Pulmonary artery endothelial cell (primary cell): Measurements from ENCODE around the gene KIF5B. TPM values are rescaled to one million over a fixed set of nuclear protein-coding genes. Genes with fewer than 3 reads are reported as not detected.
A peak's percentile ranks its signal among the peaks of the same experiment; 100 is the strongest.
"Not testable (repeated sequence)": the region's sequence is repeated elsewhere in the genome, so short reads cannot be mapped to it uniquely, and the experiment has no call there.

Experiments used
- DNase-seq: peaks from one replicate; pipeline ENCODE4 v3.0.0-alpha.2; 2011; ENCODE audit warnings: low read depth, low spot score
- total RNA-seq: library from RNA; depleted of rRNA; stranded (reverse); fragments of >200 nt; gene quantifications from 2 replicates; pipeline ENCODE4 v1.2.3, GENCODE V29; 2014

KIF5B gene
- total RNA-seq, 1 donor from 2014 or later = 145 TPM

- no peak for DNase-seq
Measured at GRCh38 chr10:32060347-32060746, 4.1 kb upstream of the KIF5B start.

DNA sequence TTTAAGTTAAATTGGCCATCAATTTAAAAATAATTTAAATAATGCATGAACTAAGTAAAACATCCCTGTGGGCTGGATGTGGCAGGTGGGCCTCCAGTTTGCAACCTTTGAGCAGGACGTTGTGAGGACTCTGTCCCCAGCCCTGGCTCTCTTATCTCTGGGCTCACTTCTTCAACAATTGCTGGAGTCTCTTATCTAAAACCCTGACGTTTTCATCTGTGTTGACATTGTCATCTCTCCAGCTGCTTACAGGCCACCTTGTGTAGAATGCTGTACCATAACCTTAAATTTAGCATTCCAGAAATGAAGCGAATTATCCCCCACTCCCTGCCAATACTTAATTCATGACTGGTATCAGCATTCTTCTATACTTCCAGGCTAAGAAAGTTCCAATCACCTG, 3.2 kb upstream of the KIF5B start:
- DNase-seq = no peak

- no peak for DNase-seq
Measured at GRCh38 chr10:32057036-32057372, 779 bp upstream of the KIF5B start.

DNA sequence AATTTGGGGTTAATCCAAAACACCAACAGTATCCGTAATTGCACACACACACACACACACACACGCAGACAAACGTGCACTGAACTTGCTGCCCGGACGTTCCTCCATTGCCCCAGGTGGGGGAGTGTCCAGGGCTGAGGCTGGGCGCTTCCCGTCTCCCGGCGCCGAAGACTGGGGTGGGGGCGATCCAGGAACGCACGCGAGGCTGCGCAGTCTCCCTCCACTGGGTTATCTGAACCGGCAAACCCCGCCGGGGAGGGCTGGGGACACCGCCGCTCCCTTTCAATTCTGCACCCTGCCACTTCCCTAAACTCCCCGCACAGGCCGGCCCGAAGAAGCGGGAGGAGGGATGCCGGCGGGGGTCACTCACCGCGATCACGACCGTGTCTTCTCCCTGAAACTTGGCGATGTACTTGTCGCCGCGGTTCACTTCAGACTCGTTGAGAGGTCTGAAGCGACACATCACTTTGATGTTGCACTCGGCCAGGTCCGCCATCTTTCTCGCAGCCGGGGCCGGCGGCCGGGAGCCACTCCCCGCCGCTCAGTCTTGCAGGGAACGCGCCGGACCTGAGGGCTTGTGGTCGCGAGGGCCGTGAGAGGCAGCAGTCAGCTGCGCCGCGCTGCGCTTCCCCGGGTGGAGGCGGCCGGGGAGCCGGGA, 618 bp downstream of the KIF5B start:
- DNase-seq = peak; percentile 35

- DNase-seq = no peak
Measured at GRCh38 chr10:32054094-32054493, 2.1 kb downstream of the KIF5B start.

GRCh38 chr10:32053392-32053791, 2.8 kb downstream of the KIF5B start:
- not testable (repeated sequence) for DNase-seq

DNA sequence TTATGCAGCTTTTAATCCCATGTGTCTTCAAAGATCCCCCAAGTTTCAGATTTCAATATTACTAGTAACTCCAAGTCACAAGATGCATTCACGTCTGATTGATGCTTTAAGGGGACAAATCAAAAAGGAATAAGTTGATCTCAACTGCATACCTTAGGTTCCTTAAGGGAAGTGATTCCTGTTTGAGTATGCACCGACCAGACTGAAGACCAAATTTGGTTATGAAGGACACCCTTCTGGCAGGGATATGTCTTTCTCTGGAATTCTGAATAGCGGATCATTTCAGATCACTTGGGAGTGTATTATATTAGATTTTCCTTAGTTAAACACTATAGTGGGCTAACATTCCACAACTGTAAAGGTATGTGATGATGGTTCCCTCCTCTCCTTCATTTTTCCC, 4.3 kb downstream of the KIF5B start:
- no peak for DNase-seq

DNA sequence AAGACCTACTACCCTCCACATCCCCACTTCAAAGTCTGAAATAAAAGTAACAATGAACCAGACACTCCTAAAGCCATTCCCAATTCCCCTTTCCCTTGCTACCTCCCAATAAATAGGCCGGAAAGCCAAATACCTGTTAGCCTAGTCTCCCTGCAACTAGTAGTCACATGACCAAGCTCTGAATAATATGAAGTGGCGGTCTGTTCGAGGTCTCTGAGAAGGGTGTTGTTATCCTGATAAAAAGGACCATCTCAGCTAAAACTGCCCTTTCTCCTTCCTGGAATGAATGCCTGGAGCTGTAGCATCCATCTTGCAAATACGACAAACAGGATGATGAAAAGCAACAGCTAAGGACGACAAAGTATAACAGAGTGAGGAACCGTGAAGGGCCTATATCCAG, 6.0 kb downstream of the KIF5B start:
- DNase-seq = no peak

DNA sequence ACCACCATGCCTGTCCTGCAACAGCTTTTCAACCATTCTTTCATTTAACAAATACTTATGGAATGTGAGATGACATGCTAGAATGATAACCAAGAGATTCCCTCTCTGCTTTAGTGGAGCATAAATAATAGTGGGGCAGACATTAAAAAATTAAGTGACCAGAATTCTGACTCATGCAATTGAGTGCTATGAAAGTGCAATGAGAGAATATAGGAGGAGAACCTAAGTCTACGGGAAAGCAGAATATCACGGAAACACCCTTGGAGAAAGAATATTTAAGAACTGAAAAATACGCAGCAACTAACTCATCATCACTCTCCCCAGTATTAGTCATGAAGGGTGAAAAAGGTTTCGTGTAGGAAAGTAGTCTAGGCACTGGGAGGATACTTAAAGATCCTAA, 7.1 kb downstream of the KIF5B start:
- no peak for DNase-seq

DNA sequence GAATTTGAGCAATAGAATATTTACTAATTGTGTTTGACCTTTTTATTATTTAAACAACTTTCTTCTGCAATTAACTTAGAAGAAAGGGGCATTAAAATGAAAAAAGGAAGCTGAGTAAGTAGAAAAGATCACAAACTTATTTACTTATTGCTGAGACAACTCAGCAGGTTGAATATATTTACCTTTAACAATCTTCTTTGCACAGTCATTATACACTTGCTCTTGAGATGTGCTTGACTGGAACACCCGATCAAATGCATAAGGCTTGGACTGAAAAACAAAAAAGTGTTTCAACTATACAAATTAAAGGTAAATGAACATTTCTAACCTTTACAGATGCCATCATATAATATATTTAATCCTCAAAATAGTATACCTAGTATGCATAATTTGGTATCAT, 7.9 kb downstream of the KIF5B start:
- no peak for DNase-seq

GRCh38 chr10:32047881-32048280, 8.3 kb downstream of the KIF5B start:
- DNase-seq = no peak

DNA sequence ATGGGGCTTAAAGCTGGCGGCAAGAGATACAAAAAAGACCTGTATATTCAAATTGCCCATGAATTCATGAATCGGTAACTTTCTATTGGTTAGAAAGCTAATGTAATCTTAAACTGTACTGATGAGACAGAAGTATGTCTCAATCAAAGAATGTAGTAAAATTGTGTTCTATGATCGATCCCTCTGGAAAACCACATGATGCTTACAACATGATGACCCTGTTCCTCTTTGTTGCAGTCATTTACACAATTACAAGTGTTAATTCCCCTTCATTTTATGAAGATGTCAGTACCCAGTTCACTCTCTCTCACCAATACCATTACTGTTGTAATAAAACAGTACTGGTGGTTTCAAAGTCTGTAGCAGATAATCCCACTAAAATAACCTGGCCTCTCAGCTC, 10.1 kb downstream of the KIF5B start:
- no peak for DNase-seq

DNA sequence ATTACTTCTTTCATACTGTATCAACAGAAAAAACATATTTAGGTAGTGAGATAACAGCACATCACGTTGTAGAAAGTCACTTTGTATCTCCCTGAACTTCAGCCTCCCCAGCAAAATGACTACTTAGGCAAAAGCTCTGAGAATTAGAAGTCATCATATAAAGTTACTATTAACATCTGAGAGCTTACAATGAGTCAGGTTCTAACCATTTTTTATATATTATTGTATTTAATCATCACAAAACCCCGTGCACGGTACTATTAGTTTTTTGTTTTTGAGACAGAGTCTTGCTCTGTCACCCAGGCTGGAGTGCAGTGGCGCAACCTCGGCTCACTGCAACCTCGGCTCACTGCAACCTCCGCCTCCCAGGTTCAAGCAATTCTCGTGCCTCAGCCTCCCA, 13.5 kb downstream of the KIF5B start:
- not testable (repeated sequence) for DNase-seq

- DNase-seq = no peak
Measured at GRCh38 chr10:32041290-32042028, 14.8 kb downstream of the KIF5B start.

DNA sequence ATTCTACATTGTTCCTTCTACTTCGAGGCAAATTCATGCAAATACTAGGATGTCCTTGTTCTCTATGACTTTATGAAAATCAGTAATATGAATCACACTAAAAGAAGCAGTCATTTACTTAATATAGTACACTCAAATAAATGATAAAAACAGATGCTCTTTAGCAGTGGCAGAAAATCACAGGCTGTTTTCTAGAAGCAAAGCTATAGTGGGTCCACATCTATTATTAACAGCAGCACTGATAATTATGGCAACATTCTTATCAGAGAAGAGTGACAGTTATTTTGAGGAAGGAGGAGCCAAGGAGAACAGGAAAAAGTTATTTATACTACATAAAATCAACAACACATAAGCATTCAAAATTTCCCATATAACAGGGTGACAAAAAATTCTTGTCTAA, 16.5 kb downstream of the KIF5B start:
- no peak for DNase-seq

- DNase-seq = no peak
Measured at GRCh38 chr10:32038777-32039176, 17.4 kb downstream of the KIF5B start.

GRCh38 chr10:32036922-32037321, 19.3 kb downstream of the KIF5B start:
- no peak for DNase-seq

DNA sequence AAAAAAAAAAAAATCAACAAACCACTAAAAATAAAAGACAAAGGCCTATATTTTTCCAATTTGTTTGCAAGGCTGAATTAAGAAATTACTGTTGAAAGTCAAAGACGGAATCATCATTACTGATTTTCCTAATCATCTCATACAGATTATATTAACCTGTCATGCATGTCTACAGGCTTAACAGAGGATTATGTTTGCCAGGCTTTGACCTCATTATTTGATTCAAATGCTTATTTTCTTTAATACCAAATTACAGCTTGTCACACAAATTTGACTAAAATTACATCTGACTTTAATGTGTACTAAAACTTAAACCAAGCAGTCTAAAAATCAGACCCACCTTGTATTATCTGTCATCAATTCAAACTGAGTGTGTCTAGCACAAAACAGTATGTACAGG, 21.2 kb downstream of the KIF5B start:
- no peak for DNase-seq

- no peak for DNase-seq
Measured at GRCh38 chr10:32033171-32033570, 23.1 kb downstream of the KIF5B start.

GRCh38 chr10:32031920-32032319, 24.3 kb downstream of the KIF5B start:
- DNase-seq = no peak

- DNase-seq = no peak
Measured at GRCh38 chr10:32031424-32031823, 24.8 kb downstream of the KIF5B start.

- DNase-seq = no peak
Measured at GRCh38 chr10:32028710-32029109, 27.5 kb downstream of the KIF5B start.

DNA sequence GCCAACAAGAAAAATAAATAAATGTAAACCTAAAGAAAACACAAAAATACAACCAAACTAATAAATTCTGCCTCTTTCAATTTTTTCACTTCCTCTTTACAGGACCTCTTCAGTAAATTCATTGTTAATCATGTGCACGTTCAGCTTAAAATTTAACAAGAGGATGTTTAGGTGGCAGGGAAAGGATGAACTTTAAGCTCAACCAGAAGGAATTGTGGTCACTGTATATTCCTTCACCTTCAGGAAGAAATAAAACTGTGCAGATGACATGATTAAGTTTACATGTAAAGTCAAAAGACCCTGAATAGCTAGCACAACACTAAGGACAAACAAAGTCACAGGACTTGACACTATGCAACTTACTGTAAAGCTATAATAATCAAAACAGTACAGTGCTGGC, 33.0 kb downstream of the KIF5B start:
- DNase-seq = no peak
